Kidney epithelial cell (primary cell): Measurements from ENCODE around the gene VOPP1. TPM values are rescaled to one million over a fixed set of nuclear protein-coding genes. Genes with fewer than 3 reads are reported as not detected.

ENCODE experiments used
- DNase-seq: peaks from one replicate; pipeline ENCODE4 v3.0.0-alpha.2; 2010; ENCODE audit warnings: low read depth
- H3K27me3 ChIP-seq: 2 replicates; pipeline ENCODE4 v1.6.0; 2011; ENCODE audit warnings: low read length; ENCODE audit not compliant: control insufficient read depth, insufficient read depth
- H3K36me3 ChIP-seq: 2 replicates; pipeline ENCODE4 v1.5.1; 2011; ENCODE audit warnings: low read length; ENCODE audit not compliant: control insufficient read depth, insufficient read depth
- H3K4me3 ChIP-seq: 2 replicates; pipeline ENCODE4 v1.5.1; 2011; ENCODE audit warnings: low read depth, mild to moderate bottlenecking, control low read depth, low read length
- CTCF ChIP-seq: IDR thresholded peaks from 2 replicates; pipeline ENCODE4 v1.5.1; 2011; ENCODE audit warnings: mild to moderate bottlenecking, moderate library complexity, low read length, control low read depth, inconsistent platforms; ENCODE audit not compliant: insufficient read depth, poor library complexity, severe bottlenecking
- total RNA-seq: library from RNA; depleted of rRNA; stranded (reverse); fragments of >200 nt; gene quantifications from 2 replicates; pipeline ENCODE4 v1.2.3, GENCODE V29; 2015

Gene VOPP1
- total RNA-seq, 1 donor from 2014 or later, result 118 TPM

GRCh38 chr7:55534916-55535590 is 37.2 kb downstream of the VOPP1 start:
- no peak for DNase-seq
- TF ChIP-seq CTCF, result no peak
- no peaks in the 10 kb centered on the region for H3K36me3 ChIP-seq

GRCh38 chr7:55534262-55534915 is 37.9 kb downstream of the VOPP1 start:
- Histone ChIP-seq H3K36me3 (no peaks in the 10 kb centered on the region), H3K4me3 (no peak overlapping the region), H3K27me3 (no peaks in the 10 kb centered on the region)
- no peak for TF ChIP-seq CTCF
- DNase-seq, result no peak

More at GRCh38 chr7:55534916-55535590, 37.2 kb downstream of the VOPP1 start:
- no peak overlapping the region for H3K4me3 ChIP-seq
- H3K27me3 ChIP-seq, result no peaks in the 10 kb centered on the region

- Histone ChIP-seq H3K4me3 (no peak overlapping the region), H3K36me3 (no peaks in the 10 kb centered on the region), H3K27me3 (no peaks in the 10 kb centered on the region)
- no peak for TF ChIP-seq CTCF
- DNase-seq, result no peak
Observed at GRCh38 chr7:55533729-55534080, 38.6 kb downstream of the VOPP1 start.

- no peak for TF ChIP-seq CTCF
- Histone ChIP-seq H3K36me3 (no peaks in the 10 kb centered on the region), H3K4me3 (no peak overlapping the region), H3K27me3 (no peaks in the 10 kb centered on the region)
- peak; percentile 43 for DNase-seq
Observed at GRCh38 chr7:55533050-55533728, 39.1 kb downstream of the VOPP1 start.

GRCh38 chr7:55532150-55532917 is 40.0 kb downstream of the VOPP1 start:
- no peak overlapping the region for H3K4me3 ChIP-seq
- H3K36me3 ChIP-seq, result no peaks in the 10 kb centered on the region
- TF ChIP-seq CTCF, result no peak
- no peak for DNase-seq
- no peaks in the 10 kb centered on the region for H3K27me3 ChIP-seq
